Measurements from ENCODE around the gene RPIA.
"Not testable (repeated sequence)": the region's sequence is repeated elsewhere in the genome, so short reads cannot be mapped to it uniquely, and the experiment has no call there.

Gene RPIA

DNA sequence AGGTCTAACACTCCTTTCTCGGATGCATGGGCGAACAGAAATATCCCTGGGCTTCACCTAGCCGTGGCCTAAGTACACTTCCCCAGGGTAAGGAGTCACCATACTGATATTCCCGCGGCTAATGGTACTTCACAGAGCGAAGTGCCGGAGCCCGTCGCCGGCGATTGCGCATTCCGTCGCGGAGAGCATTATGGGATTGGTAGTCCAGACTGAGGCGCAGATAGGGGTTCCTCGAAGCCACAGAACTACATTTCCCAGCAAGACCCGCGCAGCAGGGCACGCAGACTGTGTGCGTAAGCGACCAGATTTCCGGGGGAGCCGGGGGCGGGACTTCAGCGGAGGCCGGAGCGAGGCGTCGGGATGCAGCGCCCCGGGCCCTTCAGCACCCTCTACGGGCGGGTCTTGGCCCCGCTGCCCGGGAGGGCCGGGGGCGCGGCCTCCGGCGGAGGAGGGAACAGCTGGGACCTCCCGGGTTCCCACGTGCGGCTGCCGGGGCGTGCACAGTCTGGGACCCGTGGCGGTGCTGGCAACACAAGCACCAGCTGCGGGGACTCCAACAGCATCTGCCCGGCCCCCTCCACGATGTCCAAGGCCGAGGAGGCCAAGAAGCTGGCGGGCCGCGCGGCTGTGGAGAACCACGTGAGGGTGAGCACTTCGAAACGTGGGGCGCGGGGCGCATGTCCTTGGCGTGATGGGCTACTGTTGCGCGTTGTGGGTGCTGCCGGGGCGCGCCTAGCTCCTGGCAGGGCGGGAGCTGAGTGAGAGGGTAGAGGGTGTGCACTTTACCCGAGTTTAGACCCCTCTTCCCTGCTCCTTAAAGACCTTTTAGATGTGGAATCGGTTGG is at the start of gene RPIA:
Gene RPIA, plus strand, starts transcription at position 335 of the 845 bp plus-strand sequence. Its CDS starts 26 bp downstream, at position 361.
- peak; percentile 89 for DNase-seq

DNA sequence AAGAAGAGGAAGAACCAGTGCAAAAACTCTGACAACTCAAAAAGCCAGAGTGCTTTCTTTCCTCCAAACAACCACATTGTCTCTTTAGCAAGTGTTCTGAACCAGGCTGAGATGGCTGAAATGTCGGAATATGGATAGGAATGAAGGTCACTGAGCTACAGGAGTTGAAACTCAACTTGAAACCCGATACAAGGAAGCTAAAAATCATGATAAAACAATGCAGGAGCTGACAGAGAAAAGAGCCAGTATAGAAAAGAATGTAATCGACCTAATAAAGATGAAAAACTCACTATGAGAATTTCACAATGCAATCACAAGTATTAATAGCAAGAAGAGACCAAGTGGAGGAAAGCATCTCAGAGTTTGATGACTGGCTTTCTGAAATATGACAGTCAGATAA is 49.2 kb upstream of the RPIA start:
- DNase-seq = no peak

DNA sequence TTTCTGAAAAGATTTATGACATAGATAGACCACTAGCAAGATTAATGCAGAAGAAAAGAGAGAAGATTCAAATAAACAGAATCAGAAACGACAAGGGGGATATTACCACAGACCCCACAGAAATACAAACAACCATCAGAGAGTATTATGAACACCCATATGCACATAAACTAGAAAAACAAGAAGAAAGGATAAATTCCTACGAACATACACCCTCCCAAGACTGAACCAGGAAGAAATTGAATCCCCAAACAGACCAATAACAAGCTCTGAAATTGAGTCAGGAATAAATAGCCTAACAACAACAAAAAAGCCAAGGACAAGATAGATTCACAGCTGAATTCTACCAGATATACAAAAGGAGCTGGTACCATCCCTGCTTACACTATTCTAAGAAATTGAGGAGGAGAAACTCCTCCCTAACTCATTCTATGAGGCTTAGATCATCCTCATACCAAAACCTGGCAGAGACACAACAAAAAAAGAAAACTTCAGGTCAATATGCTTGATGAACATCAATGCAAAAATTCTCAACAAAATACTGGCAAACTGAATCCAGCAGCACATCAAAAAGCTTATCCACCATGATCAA is 46.1 kb upstream of the RPIA start:
- DNase-seq = not testable (repeated sequence)

DNA sequence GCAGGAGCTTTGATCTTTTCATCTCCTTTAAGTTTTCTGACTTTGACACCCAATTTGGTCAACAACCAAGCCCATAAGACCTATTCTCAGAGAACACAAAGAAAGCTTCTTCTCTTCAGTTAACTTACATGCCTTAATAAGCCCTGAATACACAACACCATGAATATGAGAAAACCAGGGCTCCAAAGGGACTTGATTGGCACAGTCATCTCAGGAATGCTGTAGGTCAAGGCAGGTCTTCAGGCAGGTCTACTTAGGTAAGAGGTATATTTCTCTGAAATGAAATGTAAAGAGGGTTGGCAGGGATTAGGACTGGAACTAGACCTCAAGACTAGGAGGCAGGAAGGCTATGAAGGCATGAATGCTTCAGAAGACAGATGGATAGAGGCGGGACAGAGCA is 39.8 kb upstream of the RPIA start:
- DNase-seq = no peak

DNA sequence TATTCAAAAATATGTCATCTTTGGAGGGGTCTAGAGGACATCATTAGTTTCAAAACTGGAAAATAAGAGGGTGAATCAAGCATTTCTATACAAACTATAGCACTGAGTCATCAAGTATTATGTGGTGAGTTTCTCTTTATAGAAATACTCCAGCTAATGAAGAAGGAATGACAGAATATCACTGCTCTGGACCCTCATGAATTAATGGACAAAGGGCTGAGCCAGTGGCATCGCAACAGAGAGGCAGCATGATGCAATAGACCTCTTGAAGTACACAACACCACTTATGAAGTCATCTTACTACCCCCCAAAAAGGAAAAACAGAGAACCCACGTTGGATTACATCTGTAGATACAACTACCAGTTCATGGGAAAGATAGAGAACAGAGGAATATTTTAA is 36.8 kb upstream of the RPIA start:
- no peak for DNase-seq

DNA sequence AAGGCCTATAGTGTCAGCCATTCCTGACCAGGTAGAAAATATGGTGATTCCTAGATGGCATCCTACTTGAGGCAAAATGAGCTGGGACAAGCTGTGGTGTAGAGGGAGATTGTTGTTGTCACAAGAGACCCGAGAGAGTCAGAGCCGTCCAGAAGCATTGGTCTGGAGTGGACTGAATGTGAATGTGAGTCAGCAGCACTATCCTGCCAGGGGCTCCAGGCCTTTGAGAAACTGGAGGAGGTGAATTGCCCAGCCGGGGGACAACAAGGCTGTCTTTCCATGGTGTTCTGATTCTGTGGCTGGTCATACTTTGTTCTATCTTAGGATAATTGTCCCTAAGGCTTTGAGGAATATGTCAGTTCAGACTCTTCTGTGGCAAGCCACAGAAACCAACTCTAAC is 34.8 kb upstream of the RPIA start:
- no peak for DNase-seq

DNA sequence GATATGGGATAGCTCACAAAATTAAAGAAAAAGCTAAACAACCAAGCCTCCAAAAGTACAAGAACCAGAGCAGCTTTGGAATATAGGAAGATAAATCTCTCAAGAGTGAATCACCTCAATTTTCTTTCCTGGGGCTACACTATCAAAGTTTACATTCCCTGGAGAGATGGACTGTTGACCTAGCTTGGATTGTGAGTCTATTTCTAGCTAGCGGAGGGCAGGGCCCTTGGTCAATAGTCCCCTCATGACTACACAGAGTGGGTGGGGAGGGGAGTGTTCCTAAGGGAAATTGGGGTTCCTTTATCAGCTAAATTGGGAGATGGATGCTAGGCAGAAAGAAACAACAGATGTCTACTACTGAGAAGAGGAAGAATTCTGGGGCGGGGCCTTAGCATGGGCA is 34.3 kb upstream of the RPIA start:
- no peak for DNase-seq

DNA sequence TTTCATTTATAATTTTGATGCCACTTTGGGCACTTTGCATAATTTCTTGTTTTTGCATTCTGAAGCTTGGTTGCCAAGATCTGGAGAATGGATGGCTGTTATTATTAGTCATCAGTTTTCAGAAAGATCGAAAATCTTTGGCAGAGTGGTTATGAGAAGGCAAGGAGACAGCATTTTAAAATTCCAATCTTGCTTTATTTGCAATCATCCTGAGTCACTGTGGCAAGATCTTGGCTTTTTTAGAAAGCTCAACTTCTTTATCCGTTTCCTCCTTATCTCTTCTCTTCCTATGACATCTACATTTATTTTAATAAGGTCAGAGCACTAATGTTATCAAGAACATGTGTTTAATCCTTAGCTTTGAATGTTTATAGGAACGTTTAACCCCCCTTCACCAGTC is 33.1 kb upstream of the RPIA start:
- no peak for DNase-seq

DNA sequence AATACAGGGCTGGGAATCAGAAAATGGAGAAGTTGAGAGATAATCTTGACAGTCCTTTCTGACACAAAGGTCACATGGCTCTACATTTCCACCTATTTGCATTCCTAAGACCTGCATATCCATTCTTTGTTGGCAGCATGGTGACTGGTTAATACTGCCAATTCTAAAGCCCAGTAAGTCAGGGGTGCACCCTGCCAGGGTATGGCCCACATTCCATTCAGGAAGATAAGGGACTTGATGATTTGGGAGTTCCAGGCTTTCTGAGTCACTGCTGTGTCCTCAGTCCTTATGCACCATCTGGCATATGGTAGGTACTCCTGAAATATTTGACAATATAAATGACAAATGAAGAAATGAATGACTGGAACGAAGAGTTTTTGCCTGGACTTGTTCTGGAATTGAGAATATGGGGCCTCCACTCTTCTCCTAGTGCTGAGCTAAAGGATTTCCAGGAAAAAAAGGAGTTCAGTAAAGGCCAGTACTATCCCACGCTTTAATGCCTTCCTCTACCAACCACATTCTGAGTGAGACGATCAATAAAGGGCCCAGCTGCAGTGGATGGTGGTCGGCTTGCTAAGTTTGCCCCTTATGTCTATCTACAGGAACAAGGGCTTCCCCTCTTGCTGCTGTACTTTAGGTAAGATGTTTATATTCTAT is 32.5 kb upstream of the RPIA start:
- DNase-seq = no peak

DNA sequence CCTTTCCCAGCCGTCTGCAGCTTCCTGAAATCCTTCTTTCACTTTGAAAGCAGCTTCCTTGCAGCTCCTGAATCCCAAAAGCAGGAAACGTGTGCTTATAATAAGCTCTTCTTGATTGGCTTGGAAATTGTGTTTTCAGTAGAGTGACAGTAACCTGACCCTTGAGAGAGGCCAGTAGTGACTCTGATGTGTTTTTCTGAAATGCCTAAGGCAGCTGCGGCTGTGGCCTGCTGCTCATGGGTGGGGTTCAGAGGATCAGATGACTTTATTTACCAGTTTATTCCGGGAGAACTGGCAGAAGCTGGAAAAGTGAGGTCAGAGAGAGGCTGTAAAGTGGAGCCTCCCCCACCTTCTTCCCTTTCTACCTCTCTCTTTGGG is 31.9 kb upstream of the RPIA start:
- DNase-seq = peak; percentile 82

DNA sequence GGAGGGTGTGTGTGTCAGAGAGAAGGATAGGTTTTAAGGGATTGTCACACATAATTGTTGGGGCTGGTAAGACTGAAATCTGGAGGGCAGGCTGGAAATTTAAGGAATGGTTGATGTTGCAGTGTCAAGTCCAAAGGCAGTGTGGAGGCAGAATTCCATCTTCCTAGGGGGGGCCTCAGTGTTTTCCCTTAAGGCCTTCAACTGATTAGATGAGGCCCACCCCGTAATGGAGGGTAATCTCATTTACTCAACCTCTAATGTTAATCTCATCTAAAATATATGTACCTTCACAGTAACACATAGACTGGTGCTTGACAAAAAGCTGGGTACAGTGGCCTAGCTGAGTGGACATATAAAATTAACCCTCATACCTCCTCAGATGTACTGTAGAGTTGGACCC is 30.9 kb upstream of the RPIA start:
- DNase-seq = no peak

DNA sequence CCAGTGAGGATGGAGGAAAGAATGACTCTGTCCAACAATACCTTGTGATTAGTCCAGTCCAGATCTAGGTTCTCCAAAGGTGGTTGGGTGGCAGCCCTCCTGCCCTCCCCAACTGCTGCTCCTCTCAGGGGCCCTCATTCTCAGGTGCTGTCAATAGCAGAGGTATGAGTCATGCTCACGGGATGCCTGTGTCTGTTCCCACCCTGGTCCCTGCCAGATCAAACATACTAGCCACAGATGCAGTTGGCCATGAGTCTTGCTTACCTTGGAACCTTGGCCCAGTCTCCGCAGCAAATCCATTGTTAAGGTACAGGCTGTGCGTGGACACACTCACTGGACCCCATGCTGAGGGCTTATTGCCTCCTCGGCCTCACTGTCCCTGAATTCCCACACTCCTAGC is 24.9 kb upstream of the RPIA start:
- DNase-seq = no peak

DNA sequence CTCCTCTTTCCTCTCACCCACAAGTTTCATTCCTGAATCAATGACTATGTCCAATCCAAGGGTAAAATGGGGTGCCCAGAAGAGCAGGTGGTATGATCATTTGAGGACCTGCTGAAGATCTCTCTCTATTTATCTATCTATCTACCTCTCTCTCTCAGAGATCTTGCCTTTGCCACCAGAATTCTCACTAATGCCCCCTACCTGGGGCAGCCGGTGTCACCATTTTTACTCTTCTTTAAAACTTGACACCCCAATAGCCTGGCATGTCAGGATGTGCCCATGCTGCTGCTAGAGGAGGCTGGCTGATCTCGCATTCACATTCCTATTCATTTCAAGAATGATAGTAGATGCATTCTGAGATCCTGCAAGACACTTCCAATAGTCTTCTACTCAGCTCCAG is 24.3 kb upstream of the RPIA start:
- DNase-seq = no peak

DNA sequence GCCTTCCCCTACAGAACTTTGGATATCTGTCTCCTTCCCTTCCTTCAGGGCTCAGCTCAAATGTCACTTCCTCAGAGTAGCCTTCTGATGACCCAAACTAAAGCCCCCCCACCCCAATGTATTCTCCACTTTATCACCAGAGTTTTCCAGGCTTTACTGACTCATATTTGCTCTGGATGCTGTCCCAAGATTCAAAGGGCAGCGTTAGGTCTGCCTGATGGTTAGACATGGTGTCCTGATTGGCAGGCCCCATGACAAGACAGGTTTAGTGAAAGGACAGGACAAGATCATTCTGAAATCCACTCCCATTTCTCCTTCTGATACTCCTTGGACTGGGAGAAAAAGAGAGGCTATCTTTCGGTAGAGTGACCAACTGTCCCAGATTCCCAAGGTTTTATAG is 22.6 kb upstream of the RPIA start:
- DNase-seq = no peak

DNA sequence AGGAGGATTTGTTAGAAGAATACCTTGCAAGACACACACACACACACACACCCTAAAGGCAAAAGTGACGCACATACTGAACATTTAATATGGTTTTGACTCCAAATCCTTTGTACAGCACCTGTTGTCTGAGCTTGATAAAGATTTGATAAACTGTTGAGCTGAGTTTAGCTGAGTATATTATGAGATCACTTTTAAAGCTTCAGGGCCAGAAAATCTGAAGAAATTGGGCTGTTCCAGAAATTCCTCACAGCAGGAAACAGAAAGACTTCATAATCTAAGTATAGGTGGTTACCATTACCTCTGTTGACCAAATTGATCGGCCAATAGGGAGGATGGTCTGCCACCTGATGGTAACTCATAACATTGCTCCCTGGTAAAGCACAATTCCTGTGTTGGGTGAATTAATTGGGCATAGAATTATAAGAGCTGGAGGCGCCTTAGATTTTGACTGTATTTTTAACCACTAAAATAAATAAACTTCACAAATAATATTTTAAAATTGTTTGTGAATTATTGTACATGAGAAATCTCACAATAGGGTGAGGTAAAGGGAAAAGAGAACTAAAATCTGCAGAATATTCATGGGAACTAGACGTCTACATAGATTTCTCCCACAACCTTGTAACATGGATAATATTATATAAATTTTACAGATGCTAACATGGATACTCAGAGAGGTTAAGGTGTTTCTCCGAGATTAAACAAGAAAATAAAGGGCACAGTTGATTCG is 21.8 kb upstream of the RPIA start:
- DNase-seq = peak; percentile 16

DNA sequence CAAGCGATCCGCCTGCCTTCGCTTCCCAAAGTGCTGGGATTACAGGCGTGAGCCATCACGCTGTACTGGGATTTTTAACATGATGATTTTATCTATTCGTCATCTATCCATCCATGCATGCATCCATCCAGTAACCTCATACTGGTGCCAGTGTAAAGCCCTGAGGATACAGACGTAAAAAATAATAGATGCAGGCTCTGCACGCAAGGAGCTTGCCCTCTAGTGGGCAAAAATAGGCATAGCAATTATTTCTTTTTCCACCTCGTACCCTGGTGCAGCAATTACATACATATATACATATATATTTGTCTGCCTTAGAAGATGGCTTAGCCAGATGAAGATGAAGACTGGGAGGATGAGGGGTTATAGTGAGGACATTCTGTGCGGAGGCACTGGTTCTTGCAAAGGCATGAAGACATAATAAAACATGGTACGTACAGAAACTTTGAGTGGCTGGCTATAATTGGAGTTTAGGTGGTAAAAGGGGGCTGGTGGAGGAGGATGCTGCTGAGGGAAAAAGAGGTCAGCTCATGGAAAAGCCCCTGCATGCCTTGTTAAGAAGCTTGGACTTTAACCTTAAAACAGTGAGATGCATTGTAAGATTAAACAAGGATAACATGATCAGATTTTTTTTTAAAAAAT is 19.6 kb upstream of the RPIA start:
- DNase-seq = peak; percentile 20

DNA sequence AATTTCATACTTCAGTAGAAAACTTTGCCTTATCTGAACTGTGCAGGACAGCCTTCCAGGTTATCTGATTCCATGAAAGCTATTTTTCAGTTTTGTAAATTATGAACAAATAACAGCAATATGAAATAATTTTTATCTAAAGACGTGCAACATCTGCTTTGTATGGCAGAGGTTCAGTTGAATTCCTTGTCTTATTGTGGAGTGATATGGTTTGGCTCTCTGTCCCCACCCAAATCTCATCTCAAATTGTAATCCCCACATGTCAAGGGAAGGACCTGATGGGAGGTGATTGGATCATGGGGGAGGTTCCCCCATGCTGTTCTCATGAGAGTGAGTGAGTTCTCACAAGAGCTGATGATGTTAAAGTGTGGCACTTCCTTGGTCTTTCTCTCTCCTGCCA is 18.1 kb upstream of the RPIA start:
- DNase-seq = no peak

DNA sequence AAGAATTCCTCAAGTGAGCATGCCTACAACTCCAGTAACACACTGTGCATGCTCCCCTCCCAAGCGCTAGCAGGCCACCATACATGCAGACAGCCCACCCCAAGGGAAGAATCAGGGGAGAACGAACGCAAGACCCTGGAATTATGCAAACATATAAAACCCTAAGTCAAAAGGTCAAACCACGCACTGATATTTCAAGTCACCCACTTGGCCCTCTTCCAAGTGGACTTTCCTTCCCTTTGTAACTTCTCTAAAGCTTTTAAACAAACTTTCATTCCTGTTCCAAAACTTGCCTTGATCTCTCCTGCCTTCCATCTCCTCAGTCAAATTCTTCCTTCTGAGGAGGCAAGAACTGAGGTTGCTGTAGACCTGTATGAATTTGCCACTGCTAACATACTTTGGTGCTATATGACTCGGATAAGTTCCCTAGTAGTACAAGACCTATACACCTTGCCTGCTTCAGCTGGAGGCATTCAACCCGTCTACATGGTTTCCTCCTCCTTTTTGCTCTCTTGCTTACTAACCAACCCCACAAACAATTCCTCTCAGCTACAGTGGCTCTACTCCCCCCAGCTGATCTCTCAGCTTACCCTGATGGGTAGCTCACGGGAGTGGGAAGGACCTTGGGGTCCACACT is 11.1 kb upstream of the RPIA start:
- DNase-seq = no peak

DNA sequence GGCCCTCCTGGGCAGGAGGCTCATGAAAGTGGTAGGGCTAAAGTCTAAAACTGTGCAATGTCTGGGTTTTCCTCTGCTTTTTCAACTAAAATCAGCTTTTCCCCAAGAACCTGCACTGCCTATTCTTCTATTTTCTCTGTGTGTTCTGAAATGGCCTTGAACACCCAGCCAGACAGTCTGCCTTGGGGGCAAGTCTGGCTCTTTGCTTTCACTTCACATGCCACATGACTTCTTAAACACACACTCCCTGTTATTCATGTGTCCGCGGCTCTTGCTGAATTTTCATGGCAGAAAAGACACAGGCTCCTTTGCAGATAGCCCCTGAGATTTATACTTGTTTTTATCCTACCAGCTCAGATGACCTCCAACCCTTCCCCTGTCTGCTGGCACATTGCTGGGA is 10.6 kb upstream of the RPIA start:
- DNase-seq = no peak

DNA sequence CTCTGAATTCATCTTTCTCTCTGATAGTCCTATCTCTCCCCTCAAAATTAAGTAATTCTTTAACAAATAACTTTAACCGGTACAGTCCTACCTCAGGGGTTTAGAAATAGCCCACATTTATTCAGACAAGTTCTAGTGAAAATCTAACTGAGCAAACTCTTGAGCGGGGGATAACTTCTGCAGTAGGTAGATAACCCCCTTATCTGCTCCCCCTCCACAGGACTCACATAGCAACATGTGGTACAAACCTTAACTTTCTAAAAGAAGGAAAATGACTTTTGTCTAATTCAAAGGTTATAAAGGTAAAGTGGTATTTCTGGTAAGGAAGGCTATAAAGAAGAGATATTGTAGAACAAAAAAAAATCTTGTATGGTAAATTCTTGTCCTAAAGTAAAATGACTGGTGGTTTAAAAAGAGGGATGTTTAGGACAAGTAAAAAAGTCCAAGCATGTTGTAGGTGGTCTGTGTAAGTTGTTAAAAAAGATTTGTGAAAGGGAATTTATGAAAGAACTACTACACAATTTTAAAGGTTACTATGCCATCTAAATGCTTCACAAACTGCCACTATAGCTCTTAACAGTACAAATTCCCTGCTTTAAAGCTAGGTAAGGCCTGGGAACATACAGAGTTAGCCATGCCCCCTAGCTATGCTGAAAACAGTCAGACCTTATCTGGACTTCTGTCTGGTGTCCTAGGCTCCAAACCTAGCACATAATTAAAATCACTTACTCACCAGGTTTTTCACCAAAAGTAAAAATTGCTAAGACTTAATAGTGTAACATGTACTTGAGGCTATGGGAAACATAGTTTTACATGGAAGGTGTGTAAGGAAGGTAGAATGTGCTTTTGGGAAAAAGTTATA is 8.1 kb upstream of the RPIA start:
- no peak for DNase-seq

DNA sequence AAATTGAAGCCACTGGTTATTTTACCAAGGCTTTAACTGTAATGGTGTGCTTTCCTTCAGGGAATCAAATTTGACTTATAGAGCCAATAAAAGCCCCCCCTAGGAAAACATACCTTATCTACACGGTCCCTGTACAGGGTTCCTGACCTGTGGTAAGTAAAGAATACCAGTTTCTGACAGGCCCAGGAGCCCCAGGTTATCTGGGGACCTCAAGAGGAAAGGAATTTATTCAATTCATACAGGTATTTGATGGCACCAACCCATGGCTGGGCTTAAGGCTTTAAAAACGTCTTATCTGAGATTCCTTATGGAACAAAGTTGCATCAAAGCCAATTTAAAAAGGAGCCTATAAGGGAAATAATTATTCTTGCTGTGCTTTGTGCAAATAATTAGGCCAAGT is 7.0 kb upstream of the RPIA start:
- no peak for DNase-seq

DNA sequence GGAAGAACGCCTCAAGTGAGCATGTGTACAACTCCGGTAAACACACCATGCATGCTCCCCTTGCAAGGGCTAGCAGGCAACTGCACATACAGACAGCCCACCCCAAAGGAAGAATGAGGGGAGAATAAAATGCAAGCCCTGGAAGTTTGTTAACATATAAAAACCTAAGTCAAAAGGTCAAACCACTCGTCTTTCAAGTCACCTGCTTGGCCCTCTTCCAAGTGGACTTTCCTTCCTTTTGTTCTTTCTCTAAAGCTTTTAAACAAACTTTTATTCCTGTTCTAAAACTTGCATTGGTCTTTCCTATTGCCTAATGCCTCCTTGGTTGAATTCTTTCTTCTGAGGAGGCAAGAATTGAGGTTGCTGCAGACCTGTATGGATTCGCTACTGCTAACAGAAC is 5.2 kb upstream of the RPIA start:
- no peak for DNase-seq
